GM10266 (cell line): ENCODE data around the gene GPC6.

ENCODE experiments used
- DNase-seq: peaks from one replicate; pipeline ENCODE4 v3.0.0; 2012; ENCODE audit errors: extremely low spot score
- CTCF ChIP-seq: IDR thresholded peaks from 2 replicates; pipeline ENCODE4 v1.5.1; 2012; ENCODE audit warnings: mild to moderate bottlenecking, low read depth; ENCODE audit not compliant: control insufficient read depth, insufficient read depth; ENCODE audit errors: missing control alignments

Gene GPC6

GRCh38 chr13:93685900-93686299 lies 459.3 kb downstream of the GPC6 start:
- DNase-seq: no peak
- TF ChIP-seq CTCF: no peak

GRCh38 chr13:93686399-93686798 lies 459.8 kb downstream of the GPC6 start:
- DNase-seq: no peak
- no peak for TF ChIP-seq CTCF

GRCh38 chr13:93687261-93687660 lies 460.7 kb downstream of the GPC6 start:
- no peak for TF ChIP-seq CTCF
- no peak for DNase-seq

- TF ChIP-seq CTCF: no peak
- no peak for DNase-seq
Measured at GRCh38 chr13:93689333-93689732, 462.7 kb downstream of the GPC6 start.

GRCh38 chr13:93690139-93690538 lies 463.5 kb downstream of the GPC6 start:
- no peak for DNase-seq
- TF ChIP-seq CTCF: no peak

GRCh38 chr13:93698016-93698613 lies 471.5 kb downstream of the GPC6 start:
- no peak for TF ChIP-seq CTCF
- DNase-seq: no peak

- TF ChIP-seq CTCF: no peak
- DNase-seq: no peak
Measured at GRCh38 chr13:93700115-93700514, 473.5 kb downstream of the GPC6 start.
